HG03469 (cell line): ENCODE measurements around the gene TMEM109.
A peak's percentile ranks its signal among the peaks of the same experiment; 100 is the strongest.

Experiments used
- ATAC-seq: cut with Tn5 transposase; IDR thresholded peaks from one replicate; pipeline ENCODE4 v1.9.1; 2021; ENCODE audit warnings: mild to moderate bottlenecking, moderate library complexity, moderate number of reproducible peaks; ENCODE audit not compliant: unreplicated experiment

The TMEM109 gene

DNA sequence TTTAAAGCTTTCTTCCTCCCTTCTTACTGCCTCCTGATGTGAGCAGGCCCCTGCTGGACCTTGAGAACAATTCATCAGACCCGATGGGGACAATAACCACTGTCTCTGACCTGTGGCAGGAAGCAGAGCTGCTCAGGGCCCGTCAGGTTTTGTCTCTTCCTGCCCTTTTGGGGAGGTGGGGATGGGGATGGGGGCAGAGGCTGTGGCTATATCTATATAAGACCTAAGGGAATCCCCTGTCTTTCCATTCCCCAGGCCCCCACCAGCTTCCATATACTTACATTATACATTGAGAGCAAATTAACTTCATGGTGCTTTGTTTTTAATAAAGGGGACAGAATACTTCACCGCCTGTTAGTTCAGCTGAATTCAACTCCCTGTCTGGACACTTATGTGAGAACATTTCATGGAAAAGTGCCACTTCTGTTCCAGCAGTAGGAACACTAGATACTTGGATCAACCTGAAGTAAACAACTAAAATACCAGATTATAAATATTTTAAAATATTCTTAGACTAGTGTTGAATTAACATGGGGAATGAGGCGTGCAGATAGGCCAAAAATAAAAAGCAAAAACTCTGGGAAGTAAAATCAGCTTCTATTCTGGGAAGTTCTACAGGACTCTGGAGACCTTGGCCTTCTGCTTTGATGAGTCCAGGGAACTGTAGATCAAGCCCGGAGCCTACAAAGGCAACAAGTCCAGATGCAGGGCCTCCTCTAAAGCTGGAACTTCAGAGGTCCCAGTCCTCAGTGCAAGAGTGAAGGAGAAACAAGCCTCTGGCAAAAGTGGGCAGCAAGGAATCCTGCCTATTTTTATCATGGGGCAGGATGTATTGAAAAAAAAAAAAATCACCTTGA, 35.5 kb upstream of the TMEM109 start:
- ATAC-seq: no peak

DNA sequence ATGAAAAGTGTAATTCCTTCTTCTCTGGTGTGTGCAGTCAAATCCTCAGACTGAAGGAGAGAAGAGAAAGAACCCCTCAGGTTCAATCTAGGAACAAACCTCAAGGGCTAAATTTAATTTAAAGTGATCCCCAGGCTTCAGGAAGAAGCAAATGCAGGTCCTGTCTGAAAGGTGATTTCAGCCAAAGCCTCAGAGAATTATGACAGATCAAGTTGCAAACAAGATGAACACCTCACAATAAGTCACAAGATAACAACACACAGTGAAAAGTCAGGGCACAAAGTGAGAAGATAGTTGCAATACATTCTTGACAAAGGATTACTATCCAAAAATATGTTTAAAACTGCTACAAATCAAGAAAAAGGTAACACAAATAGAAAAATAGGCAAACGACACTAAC, 34.9 kb upstream of the TMEM109 start:
- ATAC-seq: no peak

DNA sequence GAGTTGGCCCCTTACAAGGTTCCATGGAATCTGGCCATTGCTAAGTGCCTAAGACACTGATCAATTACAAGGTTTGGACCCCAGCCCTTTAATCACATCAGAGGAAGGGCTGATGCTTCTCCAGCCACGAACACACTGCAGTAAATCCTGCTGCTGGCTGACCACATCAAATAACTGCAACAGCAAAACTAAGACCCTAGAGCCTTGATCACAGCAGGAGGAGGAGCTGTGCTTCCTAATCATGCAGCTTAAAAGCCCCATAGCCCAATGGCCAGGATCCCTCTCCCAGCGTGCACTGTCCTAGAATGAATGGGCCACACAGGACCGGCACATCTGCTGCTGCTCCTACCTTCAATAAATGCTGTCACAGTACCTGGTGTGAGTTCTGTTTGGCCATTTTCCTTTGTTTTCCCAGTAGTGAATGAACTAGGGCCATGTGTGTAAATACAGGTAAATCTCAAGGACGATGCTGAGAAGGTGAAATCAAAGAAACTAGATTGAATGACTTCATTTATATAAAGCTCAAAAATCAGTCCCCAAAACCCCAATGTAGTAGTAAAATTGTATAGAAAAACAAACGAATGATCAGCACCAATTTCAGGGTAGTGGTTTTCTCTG, 33.9 kb upstream of the TMEM109 start:
- ATAC-seq: no peak

DNA sequence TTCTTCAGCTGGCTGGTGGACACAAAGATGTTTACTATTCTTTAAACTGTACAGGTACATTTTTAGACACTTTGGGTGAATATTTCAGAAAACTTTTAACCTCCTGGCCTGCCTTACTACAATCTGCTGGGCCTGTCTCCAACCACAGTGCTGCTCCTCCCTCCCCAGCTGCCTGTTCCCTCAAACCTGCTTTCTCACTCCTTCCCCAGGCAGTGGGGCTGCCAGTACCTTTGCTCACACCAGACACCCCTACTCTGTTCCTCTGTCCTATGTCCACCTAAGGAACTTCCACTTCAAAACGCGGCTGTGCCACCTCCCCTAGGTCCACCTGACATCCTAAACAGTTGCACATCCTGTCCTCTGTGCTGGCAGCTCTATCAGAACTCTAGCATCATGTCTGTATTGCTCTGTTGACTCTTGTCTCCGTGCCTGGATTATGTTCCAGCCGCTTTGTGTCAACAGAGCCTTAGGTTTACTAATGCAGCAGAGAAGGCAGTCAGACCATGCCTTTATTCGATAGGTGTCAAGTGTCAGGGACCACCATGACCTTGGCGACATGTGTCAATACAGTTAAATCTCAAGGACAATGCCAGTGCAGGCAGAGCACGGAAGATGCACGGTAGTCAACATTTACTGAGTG, 33.2 kb upstream of the TMEM109 start:
- no peak for ATAC-seq

- ATAC-seq: no peak
Measured at GRCh38 chr11:60887556-60887955, 26.4 kb upstream of the TMEM109 start.

DNA sequence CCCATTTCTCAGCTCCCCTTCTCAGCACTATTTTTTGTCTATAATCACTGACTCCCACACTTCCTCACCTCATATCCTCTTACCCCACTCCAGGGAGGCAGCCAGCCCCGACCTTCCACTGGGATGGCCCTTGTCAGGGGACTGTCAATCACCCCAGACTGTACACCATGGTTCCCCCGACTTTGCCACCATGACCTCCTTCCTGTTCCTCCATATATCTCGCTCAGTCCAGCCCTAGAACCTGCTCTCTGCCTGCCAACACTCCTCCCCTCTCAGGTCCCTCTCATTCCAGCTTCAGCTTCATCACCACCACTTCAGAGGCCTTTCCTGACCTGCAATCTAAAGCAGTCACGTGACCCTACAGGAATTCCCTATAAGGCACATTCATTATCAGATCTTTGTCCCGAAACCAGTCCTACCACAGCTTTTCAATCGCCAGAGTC, 24.1 kb upstream of the TMEM109 start:
- no peak for ATAC-seq

DNA sequence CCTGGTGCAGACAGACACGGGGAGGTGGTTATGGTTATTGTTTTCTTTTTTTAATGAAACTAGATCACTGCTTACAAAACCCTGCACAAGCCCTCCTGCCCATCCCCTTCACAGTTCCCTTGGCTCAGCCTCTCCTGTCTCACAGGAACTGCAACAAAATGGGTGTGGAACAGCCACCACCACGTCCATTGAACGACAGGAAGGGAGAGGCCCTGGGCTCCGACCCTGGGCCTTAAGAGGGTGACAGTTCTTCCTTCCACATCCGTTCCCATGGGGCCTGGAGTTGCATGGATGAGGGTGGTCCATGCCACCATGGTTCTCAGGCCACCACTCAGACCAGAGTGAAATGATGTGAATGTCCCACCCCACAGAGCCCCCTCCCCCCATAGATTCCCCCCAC, 23.3 kb upstream of the TMEM109 start:
- no peak for ATAC-seq

GRCh38 chr11:60891103-60891741, 22.7 kb upstream of the TMEM109 start:
- ATAC-seq: no peak

GRCh38 chr11:60895687-60896086, 18.3 kb upstream of the TMEM109 start:
- ATAC-seq: no peak

- no peak for ATAC-seq
Measured at GRCh38 chr11:60897496-60897895, 16.5 kb upstream of the TMEM109 start.

GRCh38 chr11:60899046-60899936, 14.7 kb upstream of the TMEM109 start:
- no peak for ATAC-seq

GRCh38 chr11:60899977-60900376, 14.0 kb upstream of the TMEM109 start:
- no peak for ATAC-seq

DNA sequence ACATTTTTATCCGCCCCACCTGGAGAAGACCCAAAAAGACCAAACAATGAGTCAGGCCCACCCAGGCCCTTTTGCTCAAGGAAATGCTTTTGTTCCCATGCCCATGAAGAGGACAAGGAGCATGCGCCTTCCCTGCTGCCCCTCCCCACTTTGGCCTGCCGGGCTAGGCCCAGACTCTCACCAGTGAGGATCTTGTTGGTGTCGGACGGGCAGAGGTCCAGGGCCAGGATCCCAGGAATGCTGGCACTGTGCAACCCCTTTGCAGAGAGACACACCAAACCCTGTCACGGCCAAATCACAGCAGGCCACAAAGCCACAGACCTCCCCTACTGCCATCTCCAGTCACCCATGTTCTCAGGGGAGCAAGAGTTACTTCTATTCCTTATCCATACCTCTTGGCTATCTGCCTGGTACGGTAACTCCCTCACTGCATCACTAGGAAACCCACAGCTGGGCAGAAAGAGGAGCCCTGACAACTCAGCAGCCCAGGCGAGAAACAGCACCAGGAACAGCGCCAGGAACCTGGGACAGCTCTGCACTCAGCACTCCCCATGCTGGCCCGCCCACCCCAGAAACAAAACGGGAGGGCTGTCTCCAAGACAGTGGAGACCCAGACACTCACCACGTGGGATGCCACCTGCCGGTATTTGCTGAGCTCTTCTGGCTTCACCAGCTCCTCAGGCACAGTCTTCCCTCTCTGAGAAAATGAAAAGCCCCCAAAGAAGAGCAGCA, 13.1 kb upstream of the TMEM109 start:
- no peak for ATAC-seq

DNA sequence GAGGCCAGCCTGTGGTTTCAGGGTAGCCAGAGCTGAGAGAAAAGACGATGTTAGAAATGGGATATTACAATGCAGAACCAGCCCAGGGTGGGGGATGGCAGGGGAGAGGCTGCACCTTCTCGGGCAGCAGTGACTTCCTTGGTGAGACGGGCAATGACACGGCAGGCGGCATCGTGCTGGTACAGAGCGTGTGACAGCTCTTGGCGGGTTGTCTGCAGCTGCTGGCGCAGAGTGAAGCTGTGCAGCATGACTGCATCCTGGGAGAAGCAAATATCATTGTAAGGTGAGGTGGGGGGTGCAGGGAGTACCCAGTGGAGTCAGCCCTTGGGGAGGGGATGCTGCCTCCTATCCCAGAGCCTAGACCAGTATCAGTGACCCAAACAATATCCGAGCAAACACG, 11.3 kb upstream of the TMEM109 start:
- no peak for ATAC-seq

- ATAC-seq: no peak
Measured at GRCh38 chr11:60905047-60905446, 8.9 kb upstream of the TMEM109 start.

DNA sequence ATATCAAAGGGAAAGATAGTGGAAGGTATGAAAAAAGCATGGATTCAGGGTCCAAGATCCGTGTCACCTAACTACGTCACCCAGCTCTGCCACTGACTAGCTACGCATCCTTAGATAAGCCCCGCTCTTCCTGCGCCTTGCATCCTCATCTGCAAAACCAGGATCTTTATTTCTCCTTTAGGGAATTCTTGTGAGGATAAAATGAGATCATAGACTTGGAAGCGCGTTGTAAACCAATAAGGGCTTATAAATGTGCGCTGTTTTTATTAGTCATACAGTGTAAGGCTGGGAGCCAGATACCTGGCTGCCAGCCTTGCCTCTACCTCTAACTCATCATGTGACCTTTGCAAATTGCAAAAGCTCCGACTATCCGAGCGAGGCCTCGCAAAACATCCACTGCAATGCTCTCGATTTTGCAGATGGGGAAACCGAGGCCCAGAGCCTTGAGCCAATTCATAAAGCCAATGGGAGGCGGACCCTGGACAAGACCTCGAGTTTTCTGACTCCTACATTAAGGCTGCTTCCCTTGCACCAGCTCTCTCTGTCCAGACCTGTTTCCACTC, 8.3 kb upstream of the TMEM109 start:
- no peak for ATAC-seq

DNA sequence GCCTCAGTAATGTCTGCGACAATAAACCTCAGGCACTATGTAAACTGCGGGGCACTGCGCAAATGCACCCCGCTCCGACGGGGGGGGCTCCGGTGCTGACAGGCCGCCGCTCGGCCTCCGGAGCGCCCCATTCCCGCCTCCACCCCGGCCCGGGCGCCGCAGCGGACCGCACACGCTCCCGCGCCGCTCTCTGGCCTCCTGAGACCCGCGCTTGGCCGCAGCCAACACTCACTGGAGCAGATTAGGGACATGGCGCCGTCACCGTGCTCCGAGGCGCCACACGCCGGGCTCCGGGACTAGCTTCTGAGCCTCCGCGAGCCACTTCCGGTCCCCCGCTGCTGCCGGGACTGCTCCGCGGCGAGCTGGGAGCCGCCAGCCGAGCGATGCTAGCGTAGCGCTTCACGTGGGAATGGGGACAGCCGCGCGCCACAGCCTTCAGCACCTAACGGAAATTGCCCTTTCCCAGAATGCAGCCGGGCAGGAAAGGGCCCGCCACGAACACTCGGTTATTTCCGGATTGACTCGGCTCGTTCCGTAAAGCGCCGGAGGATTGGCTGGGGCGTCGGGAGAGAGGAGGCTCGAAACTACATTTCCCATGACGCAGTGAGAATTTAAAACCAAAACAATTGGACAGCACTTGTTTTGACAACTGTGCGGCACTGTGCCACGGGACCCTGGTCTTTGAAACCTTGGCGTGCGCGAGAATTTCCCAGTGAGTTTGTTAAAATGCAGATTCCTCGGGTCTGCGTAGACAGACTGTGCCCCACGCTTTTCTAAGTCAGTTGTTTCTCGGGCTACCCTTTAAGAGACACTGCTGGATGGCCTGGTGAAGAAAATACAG, 7.6 kb upstream of the TMEM109 start, which contains the start of gene PRPF19:
Gene PRPF19, minus strand, starts transcription at position 454 of the 841 bp plus-strand sequence. Its CDS starts 203 bp downstream, at position 251.
- ATAC-seq: peak; percentile 66

GRCh38 chr11:60908803-60909202, 5.2 kb upstream of the TMEM109 start:
- no peak for ATAC-seq
